A673 (cell line): ENCODE measurements around the gene MIS12.

Experiments used
- CTCF ChIP-seq: fragments of 300-800, 200-600 bp; sonication (generic); conservative IDR thresholded peaks from 2 replicates; pipeline ENCODE4 v1.5.1; 2017; ENCODE audit warnings: low read depth, mild to moderate bottlenecking, antibody characterized with exemption, low read length, moderate library complexity, mixed read lengths
- EZH2 ChIP-seq: fragments of 200-600 bp; sonication (generic); IDR thresholded peaks from 2 replicates; pipeline ENCODE4 v1.6.1; 2017; ENCODE audit warnings: borderline replicate concordance, low read depth, mild to moderate bottlenecking, mixed read lengths, antibody characterized with exemption, low read length; ENCODE audit not compliant: poor library complexity, severe bottlenecking

- no peak for TF ChIP-seq CTCF
- no peak for TF ChIP-seq EZH2
Measured at GRCh38 chr17:5480962-5481361, 5.4 kb upstream of the MIS12 start.
